IMR-90 (cell line): ENCODE measurements around the gene PDIA2. TPM values are rescaled to one million over a fixed set of nuclear protein-coding genes. Genes with fewer than 3 reads are reported as not detected.

Source experiments
- ATAC-seq: fragments of 200-7000 bp; cut with Tn5 transposase; 2 replicates; pipeline ENCODE4 v1.9.1; 2020; ENCODE audit warnings: low read depth, mild to moderate bottlenecking, moderate library complexity
- BruUV-seq: library from RNA; stranded (reverse); fragments of 400-500 nt; replicated peaks from 2 replicates; lab custom pipeline; 2021; lab: Mats Ljungman, UMichigan
- CTCF ChIA-PET: fragments of 300-600 bp; formaldehyde crosslinking; extraction: SDS; loops from one replicate; lab custom pipeline; 2021; ENCODE audit warnings: antibody characterized with exemption; lab: Yijun Ruan, JAX
- POLR2A ChIA-PET: fragments of 300-600 bp; sonication (Branson Sonifier 250); formaldehyde crosslinking; loops from one replicate; lab custom pipeline; 2022; ENCODE audit warnings: antibody characterized with exemption; ENCODE audit not compliant: unreplicated experiment; lab: Charles Lee
- DNase-seq: peaks from one replicate; pipeline ENCODE4 v3.0.0; 2013
- H2AFZ ChIP-seq: replicated peaks from 2 replicates; pipeline ENCODE3; 2013; ENCODE audit warnings: low read length, mild to moderate bottlenecking; ENCODE audit not compliant: poor library complexity
- H2AK5ac ChIP-seq: 2 replicates; pipeline ENCODE4 v1.6.1; 2013; ENCODE audit warnings: low read depth, low read length, inconsistent platforms
- H2AK9ac ChIP-seq: replicated peaks from 2 replicates; pipeline ENCODE3; 2013; ENCODE audit warnings: mild to moderate bottlenecking, low read depth, low read length, moderate library complexity; ENCODE audit not compliant: poor library complexity
- H2BK120ac ChIP-seq: 2 replicates; pipeline ENCODE4 v1.6.1; 2013; ENCODE audit warnings: low read depth, low read length, inconsistent platforms
- H2BK15ac ChIP-seq: 3 replicates; pipeline ENCODE4 v1.6.1; 2013; ENCODE audit warnings: low read depth, low read length, inconsistent platforms
- H2BK20ac ChIP-seq: 2 replicates; pipeline ENCODE4 v1.6.1; 2013; ENCODE audit warnings: low read depth, mild to moderate bottlenecking, inconsistent platforms, low read length, moderate library complexity
- H2BK5ac ChIP-seq: 2 replicates; pipeline ENCODE4 v1.6.1; 2013; ENCODE audit warnings: mild to moderate bottlenecking, low read depth, low read length, inconsistent platforms; ENCODE audit not compliant: poor library complexity, severe bottlenecking
- H3K14ac ChIP-seq: replicated peaks from 2 replicates; pipeline ENCODE4 v1.6.1; 2013; ENCODE audit warnings: low read depth, low read length, inconsistent platforms
- H3K18ac ChIP-seq: 2 replicates; pipeline ENCODE4 v1.6.1; 2013; ENCODE audit warnings: low read depth, low read length, control low read depth
- H3K23ac ChIP-seq: 2 replicates; pipeline ENCODE4 v1.6.1; 2013; ENCODE audit warnings: low read depth, low read length, inconsistent platforms
- H3K27ac ChIP-seq: 2 replicates; pipeline ENCODE4 v1.5.1; 2013; ENCODE audit warnings: mild to moderate bottlenecking, control low read depth, low read length; ENCODE audit not compliant: insufficient read depth
- H3K27me3 ChIP-seq: 2 replicates; pipeline ENCODE4 v1.6.1; 2013; ENCODE audit warnings: low read length; ENCODE audit not compliant: control insufficient read depth, insufficient read depth
- H3K36me3 ChIP-seq: 2 replicates; pipeline ENCODE4 v1.6.1; 2013; ENCODE audit warnings: low read length, mixed read lengths; ENCODE audit not compliant: control insufficient read depth, insufficient read depth
- H3K4ac ChIP-seq: 2 replicates; pipeline ENCODE4 v1.6.1; 2013; ENCODE audit warnings: low read depth, low read length, inconsistent platforms
- H3K4me1 ChIP-seq: 2 replicates; pipeline ENCODE4 v1.6.1; 2013; ENCODE audit warnings: low read length, mixed read lengths; ENCODE audit not compliant: control insufficient read depth, insufficient read depth
- H3K4me2 ChIP-seq: 2 replicates; pipeline ENCODE4 v1.6.1; 2013; ENCODE audit warnings: low read depth, mild to moderate bottlenecking, control low read depth, low read length, moderate library complexity
- H3K4me3 ChIP-seq: 2 replicates; pipeline ENCODE4 v1.5.1; 2013; ENCODE audit warnings: low read depth, mild to moderate bottlenecking, control low read depth, low read length, moderate library complexity; ENCODE audit not compliant: insufficient read depth
- H3K56ac ChIP-seq: 2 replicates; pipeline ENCODE4 v1.6.1; 2013; ENCODE audit warnings: low read length, inconsistent platforms; ENCODE audit not compliant: insufficient read depth; ENCODE audit errors: extremely low read depth
- H3K79me1 ChIP-seq, 2 experiments: 2 replicates each; pipeline ENCODE4 v1.6.1; 2013; ENCODE audit warnings: low read length in 2 of 2, inconsistent platforms in 1 of 2, low read depth in 1 of 2
- H3K9ac ChIP-seq: 2 replicates; pipeline ENCODE4 v1.6.1; 2013; ENCODE audit warnings: low read depth, low read length, control low read depth
- H3K9me1 ChIP-seq: 2 replicates; pipeline ENCODE4 v1.6.1; 2013; ENCODE audit warnings: low read length, inconsistent platforms; ENCODE audit not compliant: insufficient read depth
- H3K9me3 ChIP-seq: 2 replicates; pipeline ENCODE4 v1.6.1; 2013; ENCODE audit warnings: low read length; ENCODE audit not compliant: control insufficient read depth, insufficient read depth
- H4K20me1 ChIP-seq: 2 replicates; pipeline ENCODE4 v1.6.1; 2013; ENCODE audit warnings: low read length, inconsistent platforms; ENCODE audit not compliant: insufficient read depth
- H4K5ac ChIP-seq: 2 replicates; pipeline ENCODE4 v1.6.1; 2013; ENCODE audit warnings: mild to moderate bottlenecking, low read depth, low read length, control low read depth
- H4K8ac ChIP-seq, 2 experiments: 2 replicates each; pipeline ENCODE4 v1.6.1; 2013; ENCODE audit warnings: low read depth in 2 of 2, low read length in 2 of 2, control low read depth in 1 of 2, inconsistent platforms in 1 of 2
- H4K91ac ChIP-seq: 2 replicates; pipeline ENCODE4 v1.6.1; 2013; ENCODE audit warnings: low read depth, low read length, inconsistent platforms; ENCODE audit not compliant: insufficient read depth
- ELK1 ChIP-seq: fragments of 150-350 bp; IDR thresholded peaks from 2 replicates; pipeline ENCODE4 v1.6.1; 2016; ENCODE audit warnings: low read depth, mild to moderate bottlenecking, low read length, moderate library complexity, borderline replicate concordance
- POLR2A ChIP-seq: IDR thresholded peaks from 2 replicates; pipeline ENCODE4 v1.6.1; 2012; ENCODE audit warnings: mild to moderate bottlenecking, low read depth, low read length
- RAD21 ChIP-seq: IDR thresholded peaks from 2 replicates; pipeline ENCODE4 v1.6.1; 2012; ENCODE audit warnings: low read length, improper control_type of control experiment
- SMC3 ChIP-seq: fragments of 150-350 bp; IDR thresholded peaks from 2 replicates; pipeline ENCODE4 v1.6.1; 2016; ENCODE audit warnings: low read depth, mild to moderate bottlenecking, antibody characterized with exemption, low read length, moderate library complexity
- WGBS, 2 experiments: methylation state at CpG; one replicate each; pipeline versions ENCODE4 v1.1.5 to v1.1.7; 2013; ENCODE audit warnings: missing lambda C conversion rate in 2 of 2; ENCODE audit not compliant: insufficient read length in 1 of 2; ENCODE audit errors: extremely low coverage in 2 of 2; 5-methylcytosine and 5-hydroxymethylcytosine counted together
- dilution Hi-C: fragments of 300-500 bp; cut with HindIII; formaldehyde crosslinking; loops from one replicate; pipeline ENCODE4 v1.14.3; 2018; ENCODE audit warnings: low sequenced_read_pairs; ENCODE audit not compliant: unreplicated experiment
- in situ Hi-C: fragments of 300-500 bp; cut with MboI; formaldehyde crosslinking; loops from 3 replicates; pipeline ENCODE4 v1.14.3; 2019; ENCODE audit warnings: low sequenced_read_pairs, inconsistent platforms, mixed read lengths
- intact Hi-C: fragments of 100-400 bp; cut with micrococcal nuclease; formaldehyde crosslinking; loops from 2 replicates; pipeline ENCODE4 v1.10.0; 2022
- polyA plus RNA-seq, 3 experiments: library from polyadenylated mRNA; depleted of rRNA; stranded (reverse); fragments of >200 nt; gene quantifications; 2 replicates each; pipeline ENCODE4 v1.2.3, GENCODE V29; 2012; ENCODE audit warnings: low replicate concordance in 1 of 3
- total RNA-seq: library from RNA; depleted of rRNA; stranded (reverse); fragments of >200 nt; gene quantifications from 2 replicates; pipeline ENCODE4 v1.2.3, GENCODE V29; 2012

Gene PDIA2
- total and polyA plus RNA-seq, 2 of the 4 experiments (the other 2 are of a cell fraction), result 0.17 TPM; not detected in 1

DNA sequence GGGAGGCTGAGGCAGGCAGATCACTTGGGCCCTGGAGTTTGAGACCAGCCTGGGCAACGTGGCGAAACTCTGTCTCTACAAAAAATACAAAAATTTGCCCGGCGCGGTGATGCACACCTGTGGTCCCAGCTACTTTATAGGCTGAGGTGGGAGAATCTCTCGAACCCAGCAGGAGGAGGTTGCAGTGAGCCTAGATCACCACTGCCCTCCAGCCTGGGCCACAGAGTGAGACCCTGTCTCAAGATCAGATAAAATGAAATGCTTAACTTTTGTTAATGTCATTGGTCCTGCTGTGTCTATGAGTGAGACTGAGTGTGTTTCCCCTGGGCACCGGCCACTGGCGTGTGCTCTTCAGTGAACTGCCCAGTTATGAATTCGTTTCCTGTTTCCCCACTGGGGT is 37.9 kb upstream of the PDIA2 start:
- Histone ChIP-seq H3K18ac (no peak overlapping the region), H2AK9ac (no peak overlapping the region), H3K9ac (no peak overlapping the region), H2AFZ (no peak overlapping the region), H3K4me1 (no peaks in the 10 kb centered on the region; the same call in 1 of the 2 replicates), H2BK20ac (no peak overlapping the region), H3K27me3 (no peaks in the 10 kb centered on the region), H3K14ac (no peak overlapping the region), H2BK15ac (no peak overlapping the region), H4K91ac (no peak overlapping the region; the same call in 1 of the 2 replicates), H3K56ac (no peak overlapping the region), H3K4me2 (no peak overlapping the region), H2BK120ac (no peak overlapping the region), H3K23ac (no peak overlapping the region), H2BK5ac (no peak overlapping the region), H3K4me3 (no peak overlapping the region), H3K79me1 (peaks cover 24 to 29% of the 10 kb centered on the region in 2 experiments), H3K36me3 (peaks cover 6% of the 10 kb centered on the region), H3K9me1 (0 out of 2 replicates have a peak, but pooled peaks cover 11% of the 10 kb centered on the region), H3K4ac (no peak overlapping the region), H4K8ac (no peak overlapping the region), H2AK5ac (no peak overlapping the region), H4K5ac (no peak overlapping the region), H4K20me1 (peaks cover 12% of the 10 kb centered on the region; the same call in 1 of the 2 replicates), H3K9me3 (no peaks in the 10 kb centered on the region), H3K27ac (no peak overlapping the region)
- intact Hi-C loops (no loop called here), dilution Hi-C loops (no loop called here), in situ Hi-C loops (no loop called here)
- WGBS, 2 experiments, result 93% methylated on average over 5 of the region's 9 CpGs; no CpG with 5 or more reads in 1 of the 2 experiments
- DNase-seq (no peak), ATAC-seq (no peak)
- ChIA-PET CTCF (no interaction called here), POLR2A (no interaction called here)
- TF ChIP-seq SMC3, result no peak
- no peak for TF ChIP-seq ELK1
- TF ChIP-seq POLR2A, result no peak
- TF ChIP-seq RAD21, result no peak
- no TSS peak for BruUV-seq
